Esophagus (tissue), 2 donors: ENCODE measurements around the gene SDHAF3. TPM values are rescaled to one million over a fixed set of nuclear protein-coding genes. Genes with fewer than 3 reads are reported as not detected.
"Not testable (repeated sequence)": the region's sequence is repeated elsewhere in the genome, so short reads cannot be mapped to it uniquely, and the experiment has no call there.

Experiments used
- H3K27ac ChIP-seq, 2 donors: one replicate each; pipeline ENCODE4 v1.5.1; 2013; ENCODE audit warnings: low read depth in 2 of 2, mild to moderate bottlenecking in 2 of 2, inconsistent platforms in 1 of 2, low read length in 1 of 2, moderate library complexity in 1 of 2
- H3K27me3 ChIP-seq, 2 donors: one replicate each; pipeline ENCODE4 v1.6.1; 2013; ENCODE audit warnings: low read length in 2 of 2, control low read depth in 1 of 2, mild to moderate bottlenecking in 1 of 2; ENCODE audit not compliant: insufficient read depth in 2 of 2, control insufficient read depth in 1 of 2
- H3K36me3 ChIP-seq, 2 donors: one replicate each; pipeline ENCODE4 v1.6.1; 2013; ENCODE audit warnings: low read length in 1 of 2; ENCODE audit not compliant: control insufficient read depth in 2 of 2, insufficient read depth in 2 of 2
- H3K4me1 ChIP-seq, 2 donors: one replicate each; pipeline ENCODE4 v1.6.1; 2013; ENCODE audit warnings: low read length in 1 of 2; ENCODE audit not compliant: control insufficient read depth in 2 of 2, insufficient read depth in 2 of 2
- H3K4me3 ChIP-seq, 2 donors: one replicate each; pipeline ENCODE4 v1.5.1; 2013; ENCODE audit warnings: low read length in 2 of 2, mild to moderate bottlenecking in 2 of 2, low read depth in 1 of 2, moderate library complexity in 1 of 2
- H3K9me3 ChIP-seq, 2 donors: one replicate each; pipeline ENCODE4 v1.6.1; 2013; ENCODE audit warnings: mild to moderate bottlenecking in 2 of 2, low read depth in 1 of 2, low read length in 1 of 2, moderate library complexity in 1 of 2; ENCODE audit not compliant: control insufficient read depth in 2 of 2, insufficient read depth in 1 of 2
- WGBS, 2 donors: extraction: QIAGEN DNeasy Blood & Tissue Kit; methylation state at CpG; one replicate each; pipeline ENCODE4 v1.1.7; 2013; 5-methylcytosine and 5-hydroxymethylcytosine counted together
- polyA plus RNA-seq, 2 donors: library from polyadenylated mRNA; stranded (reverse); fragments of 200-250 nt; gene quantifications; one replicate each; pipeline ENCODE4 v1.2.3, GENCODE V29; 2013
- donor health status: healthy with polysubstance abuse.
- donor health status: Bipolar disorder and iron deficiency.

The SDHAF3 gene
- polyA plus RNA-seq, result 10 to 100 TPM in 1 of 2 donors, 1 to 10 TPM in 1; 5.5 to 10.1 TPM

DNA sequence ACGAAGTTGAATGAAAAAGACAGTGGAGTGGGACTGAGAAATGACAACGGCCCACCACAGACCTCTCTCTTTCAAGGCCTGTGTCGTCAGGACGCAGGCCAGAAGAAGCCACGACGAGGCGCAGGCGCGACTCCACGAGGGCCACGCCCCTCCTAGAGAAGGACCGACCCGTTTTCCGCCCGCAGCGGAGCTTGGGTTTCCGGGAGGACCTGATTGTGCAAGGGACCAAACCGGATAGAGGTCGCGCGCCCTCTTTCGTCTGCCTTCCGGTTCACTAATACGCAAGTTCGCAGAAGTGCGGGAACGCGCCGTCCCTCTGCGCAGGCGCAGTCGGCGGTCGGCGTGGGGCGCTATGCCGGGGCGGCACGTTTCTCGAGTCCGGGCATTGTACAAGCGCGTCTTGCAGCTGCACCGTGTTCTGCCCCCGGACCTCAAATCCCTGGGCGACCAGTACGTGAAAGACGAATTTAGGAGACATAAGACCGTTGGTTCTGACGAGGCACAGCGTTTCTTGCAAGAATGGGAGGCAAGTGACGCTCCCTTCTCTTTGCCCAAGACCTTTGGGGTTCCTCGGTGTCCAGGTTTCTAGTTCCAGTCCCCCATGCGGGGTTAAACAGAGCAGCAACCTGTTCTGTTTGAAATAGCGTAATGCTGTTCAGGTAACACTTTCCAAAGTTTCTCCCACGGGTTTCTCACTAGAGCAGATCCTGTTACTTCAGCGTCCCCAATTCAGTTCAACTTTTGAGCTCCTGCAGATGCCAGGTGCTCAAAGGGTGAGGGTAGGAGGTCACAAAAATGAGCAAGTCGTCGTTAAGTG, at the start of gene SDHAF3:
Gene SDHAF3, plus strand, starts transcription at position 327 of the 817 bp plus-strand sequence. Its CDS starts 26 bp downstream, at position 353.
- WGBS, 2 donors, result 0 to 1% methylated on average over 56 to 59 of the region's 59 CpGs
- H3K9me3 ChIP-seq, result no peaks in the 10 kb centered on the region
- no peaks in the 10 kb centered on the region for H3K27me3 ChIP-seq
- H3K4me3 ChIP-seq, result peak within 1 kb of the TSS; percentile 62 to 78
- H3K4me1 ChIP-seq, result no peaks in the 10 kb centered on the region
- no peaks in the 10 kb centered on the region for H3K36me3 ChIP-seq
- peak within 1 kb of the TSS; percentile 77 to 84 for H3K27ac ChIP-seq

DNA sequence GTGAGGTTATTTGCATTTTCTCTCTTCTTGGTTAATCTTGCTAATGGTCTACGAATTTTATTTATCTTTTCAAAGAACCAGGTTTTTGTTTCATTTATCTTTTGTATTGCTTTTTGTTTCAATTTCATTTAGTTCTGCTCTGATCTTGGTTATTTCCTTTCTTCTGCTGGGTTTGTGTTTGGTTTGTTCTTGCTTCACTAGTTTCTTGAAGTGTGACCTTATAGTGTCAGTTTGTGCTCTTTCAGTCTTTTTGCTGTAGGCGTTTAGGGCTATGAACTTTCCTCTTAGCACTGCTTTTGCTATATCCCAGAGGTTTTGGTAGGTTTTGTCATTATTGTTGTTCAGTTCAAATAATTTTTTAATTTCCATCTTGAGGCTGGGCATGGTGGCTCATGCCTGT, 45.5 kb upstream of the SDHAF3 start:
- not testable (repeated sequence) for H3K36me3 ChIP-seq, H3K27me3 ChIP-seq, H3K9me3 ChIP-seq, H3K4me1 ChIP-seq, H3K4me3 ChIP-seq, H3K27ac ChIP-seq
- 57 to 60% methylated on average over 2 of the region's 2 CpGs for WGBS, 2 donors

DNA sequence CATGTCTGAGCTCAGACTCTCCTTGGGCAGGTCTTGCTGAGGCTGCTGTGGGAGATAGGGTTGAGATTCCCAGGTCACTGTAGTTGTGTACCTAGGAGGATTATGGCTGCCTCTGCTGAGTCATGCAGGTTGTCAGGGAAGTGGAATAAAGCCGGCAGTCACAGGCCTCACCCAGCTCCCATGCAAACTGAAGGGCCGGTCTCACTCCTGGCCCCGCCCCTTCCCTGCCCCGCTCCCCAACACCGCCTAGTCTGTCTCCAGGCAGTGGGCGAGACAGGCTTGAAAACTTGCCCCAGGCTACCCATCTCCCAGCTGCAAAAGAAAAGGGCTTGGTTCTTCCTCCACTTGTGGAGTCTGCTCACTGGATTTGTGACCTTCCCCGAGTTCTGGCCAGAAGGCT, 41.6 kb upstream of the SDHAF3 start:
- no peaks in the 10 kb centered on the region for H3K4me1 ChIP-seq
- no peaks in the 10 kb centered on the region for H3K36me3 ChIP-seq
- no peak overlapping the region for H3K27ac ChIP-seq
- no peaks in the 10 kb centered on the region for H3K27me3 ChIP-seq
- H3K9me3 ChIP-seq, result no peaks in the 10 kb centered on the region
- 66 to 74% methylated on average over 6 to 7 of the region's 7 CpGs for WGBS, 2 donors
- no peak overlapping the region for H3K4me3 ChIP-seq

DNA sequence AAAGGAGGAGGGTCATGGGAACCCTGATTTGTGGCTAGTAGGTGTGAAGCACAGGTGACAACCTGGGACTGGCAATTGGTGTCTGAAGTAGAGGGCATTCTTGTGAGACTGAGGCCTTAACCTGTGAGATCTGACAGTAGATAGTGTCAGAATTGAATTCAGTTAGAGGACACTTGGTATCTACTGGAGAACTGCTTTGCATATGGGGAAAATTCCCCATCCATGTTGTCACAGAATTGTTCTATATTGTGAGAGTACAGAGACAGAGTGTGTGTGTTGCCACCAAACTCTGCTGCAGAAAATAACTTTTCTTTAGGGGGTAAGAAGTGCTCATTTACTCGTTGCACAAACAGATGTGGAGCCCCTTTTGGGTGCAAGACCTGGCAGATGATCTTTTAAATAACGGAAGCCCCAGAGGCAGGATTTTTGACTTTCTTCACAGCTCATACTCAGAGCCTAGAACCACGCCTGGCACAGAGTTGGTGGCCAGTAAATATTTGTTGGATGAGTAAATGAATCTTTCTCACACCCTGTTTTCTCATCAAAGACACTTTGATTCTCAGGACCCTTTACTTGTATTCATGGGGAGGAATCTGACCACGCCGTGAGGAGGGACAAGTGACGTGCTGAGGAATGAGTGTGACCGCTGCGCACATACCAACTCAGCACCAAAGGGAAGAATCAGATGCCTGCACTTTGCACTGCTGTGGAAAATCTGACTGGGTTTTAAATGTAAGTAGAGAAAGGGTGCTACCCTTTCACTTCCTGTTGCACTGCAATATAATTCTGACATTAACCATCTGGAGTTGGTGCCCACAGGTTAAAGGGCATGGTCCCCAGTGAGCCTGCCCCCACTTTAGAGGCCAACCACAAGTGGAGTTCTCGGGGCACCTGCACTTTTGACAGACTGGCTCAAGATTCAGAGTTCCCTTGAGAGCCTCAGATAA, 39.2 kb upstream of the SDHAF3 start:
- H3K36me3 ChIP-seq, result no peaks in the 10 kb centered on the region
- whole genome bisulfite sequencing, 2 donors, result 67 to 71% methylated on average over 9 of the region's 9 CpGs
- no peaks in the 10 kb centered on the region for H3K4me1 ChIP-seq
- H3K9me3 ChIP-seq, result no peaks in the 10 kb centered on the region
- peaks cover 0 to under 1% of the 10 kb centered on the region in 2 donors for H3K27me3 ChIP-seq
- no peak overlapping the region for H3K27ac ChIP-seq
- H3K4me3 ChIP-seq, result no peak overlapping the region

GRCh38 chr7:97079300-97079699, 38.2 kb upstream of the SDHAF3 start:
- 80 to 86% methylated on average over 4 of the region's 4 CpGs for WGBS, 2 donors
- Histone ChIP-seq H3K4me3 (no peak overlapping the region), H3K27ac (no peak overlapping the region), H3K9me3 (no peaks in the 10 kb centered on the region), H3K36me3 (no peaks in the 10 kb centered on the region), H3K27me3 (peaks cover 0 to 2% of the 10 kb centered on the region in 2 donors), H3K4me1 (no peaks in the 10 kb centered on the region)

DNA sequence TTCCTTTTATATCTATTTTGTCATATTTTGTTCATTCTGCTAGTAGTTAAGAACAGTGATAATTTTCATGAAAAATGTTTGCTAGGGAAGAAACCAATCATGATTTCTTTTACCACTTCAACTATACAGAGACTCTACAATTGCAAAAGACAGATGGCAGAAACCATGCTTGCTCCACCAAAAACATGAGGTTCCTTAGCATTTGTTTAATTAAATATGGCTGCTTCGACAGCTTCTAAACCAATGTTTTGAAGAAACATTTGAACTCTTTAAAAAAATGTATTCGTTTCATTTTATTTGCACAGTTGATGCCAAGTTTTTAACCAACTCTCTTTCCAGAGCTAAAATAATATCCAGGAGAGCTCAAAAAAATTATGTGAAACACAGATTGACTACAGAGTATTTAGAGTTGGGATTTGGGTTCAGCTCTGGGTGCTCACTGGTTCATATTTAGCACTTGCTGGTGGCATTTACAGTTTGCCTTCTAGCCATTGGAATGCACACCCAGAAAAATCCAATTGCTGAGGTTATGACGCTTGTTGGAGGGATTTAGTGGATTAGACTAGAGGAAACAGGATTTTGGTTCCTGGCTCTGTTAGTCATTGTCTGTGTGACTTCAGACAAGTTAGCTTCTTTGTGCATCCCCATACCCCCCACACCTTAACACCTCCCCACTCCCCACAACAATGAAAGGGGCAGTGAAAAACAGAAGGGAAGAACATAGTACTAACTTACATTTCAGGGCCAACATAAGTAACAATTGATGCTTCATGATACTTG, 35.8 kb upstream of the SDHAF3 start:
- Histone ChIP-seq H3K36me3 (no peaks in the 10 kb centered on the region), H3K9me3 (peaks cover 0 to 2% of the 10 kb centered on the region in 2 donors), H3K27me3 (peaks cover 2 to 5% of the 10 kb centered on the region in 2 donors), H3K4me3 (no peak overlapping the region), H3K4me1 (no peaks in the 10 kb centered on the region), H3K27ac (no peak overlapping the region)
- WGBS, 2 donors, result 36 to 54% methylated on average over 3 of the region's 3 CpGs

DNA sequence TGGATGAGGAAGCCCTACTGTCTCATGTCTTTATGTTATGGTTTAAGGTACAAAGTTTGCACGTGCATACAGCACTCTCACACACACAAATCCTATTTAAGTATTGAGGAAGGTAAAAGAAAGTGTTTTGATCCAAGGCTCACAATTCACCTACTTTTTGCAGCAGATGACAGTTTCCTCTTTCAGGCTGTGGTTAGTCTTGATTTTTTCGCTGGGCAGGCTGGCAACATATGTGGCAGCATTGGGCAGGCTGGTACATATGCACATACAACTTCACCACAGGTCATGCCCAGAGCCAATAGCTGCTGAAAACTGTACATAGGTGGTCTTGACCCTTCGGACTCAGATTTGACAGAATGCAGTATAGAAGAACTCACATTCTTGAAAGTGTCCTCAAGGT, 29.1 kb upstream of the SDHAF3 start:
- Histone ChIP-seq H3K36me3 (no peaks in the 10 kb centered on the region), H3K27ac (no peak overlapping the region), H3K4me3 (no peak overlapping the region), H3K4me1 (no peaks in the 10 kb centered on the region), H3K27me3 (peaks cover 3 to 9% of the 10 kb centered on the region in 2 donors), H3K9me3 (peaks cover 0 to 2% of the 10 kb centered on the region in 2 donors)
- 60 to 63% methylated on average over 3 of the region's 3 CpGs for WGBS, 2 donors

DNA sequence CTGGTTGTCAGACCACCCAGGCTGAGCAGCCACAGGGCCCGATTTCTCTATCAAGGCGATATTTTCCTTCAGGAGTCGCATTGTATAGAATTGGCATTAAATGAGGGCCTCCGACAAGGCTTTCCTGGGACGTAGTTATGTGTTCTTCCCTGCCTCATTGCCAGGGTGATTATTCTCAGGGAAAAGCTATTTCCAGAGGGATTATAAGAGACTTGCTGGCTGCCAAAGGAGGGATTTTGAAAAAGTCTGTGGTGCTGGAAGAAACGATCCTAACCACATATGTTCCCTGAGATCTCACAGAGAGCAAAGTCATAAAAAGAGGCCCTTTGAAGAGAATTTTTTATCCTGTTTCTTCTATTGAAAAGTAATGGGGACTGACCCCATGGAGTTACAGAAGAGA, 27.7 kb upstream of the SDHAF3 start:
- no peaks in the 10 kb centered on the region for H3K4me1 ChIP-seq
- H3K27ac ChIP-seq, result no peak overlapping the region
- peaks cover 2 to 9% of the 10 kb centered on the region in 2 donors for H3K27me3 ChIP-seq
- no peaks in the 10 kb centered on the region for H3K36me3 ChIP-seq
- no peak overlapping the region for H3K4me3 ChIP-seq
- 65 to 74% methylated on average over 6 of the region's 6 CpGs for WGBS, 2 donors
- peaks cover 0 to 2% of the 10 kb centered on the region in 2 donors for H3K9me3 ChIP-seq

DNA sequence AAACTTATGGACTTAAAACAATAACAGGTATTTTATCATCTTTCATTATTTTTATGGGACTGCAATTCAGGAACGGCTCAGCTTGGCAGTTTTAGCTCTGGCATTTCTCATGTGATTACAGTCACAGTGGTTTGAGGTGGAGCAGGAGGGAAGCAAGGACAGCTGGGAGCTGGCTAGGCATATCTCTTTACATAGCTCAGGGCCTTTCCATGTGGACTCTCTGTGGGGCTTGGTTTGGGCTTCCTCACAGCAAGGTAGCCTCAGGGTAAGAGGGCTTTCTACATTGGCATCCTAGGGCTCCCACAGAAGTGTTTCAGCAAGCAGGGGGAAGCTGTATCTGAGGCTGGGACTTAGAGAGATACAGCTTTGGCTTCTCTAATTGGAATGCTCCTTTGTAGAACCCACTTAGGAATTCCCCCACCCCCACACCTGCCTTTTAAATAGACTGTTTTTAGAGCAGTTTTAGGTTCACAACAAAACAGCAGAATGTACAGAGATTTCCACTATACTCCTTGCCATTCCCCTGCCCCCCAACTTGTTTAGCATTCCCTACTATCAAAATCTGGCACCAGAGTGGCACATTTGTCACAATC, 26.6 kb upstream of the SDHAF3 start:
- 61 to 82% methylated on average over 1 of the region's 1 CpG for WGBS, 2 donors
- H3K27me3 ChIP-seq, result peaks cover 2 to 4% of the 10 kb centered on the region in 2 donors
- H3K9me3 ChIP-seq, result no peaks in the 10 kb centered on the region
- no peaks in the 10 kb centered on the region for H3K36me3 ChIP-seq
- H3K27ac ChIP-seq, result no peak overlapping the region
- H3K4me3 ChIP-seq, result no peak overlapping the region
- no peaks in the 10 kb centered on the region for H3K4me1 ChIP-seq
